Stimulated activated CD8-positive, alpha-beta memory T cell treated with anti-CD3 and anti-CD28 coated beads, Interleukin-15, amount 100 ng/mL, for 1 hour (primary cell): Measurements from ENCODE around the gene PAQR7.

ENCODE experiments used
- DNase-seq: peaks from one replicate; pipeline ENCODE4 v3.0.0-alpha.2; 2020; ENCODE audit warnings: low read depth

The PAQR7 gene

GRCh38 chr1:25873120-25873519 is 2.4 kb downstream of the PAQR7 start:
- DNase-seq, result no peak

GRCh38 chr1:25872713-25873112 is 2.8 kb downstream of the PAQR7 start:
- no peak for DNase-seq

GRCh38 chr1:25871704-25872494 is 3.6 kb downstream of the PAQR7 start:
- no peak for DNase-seq

- no peak for DNase-seq
Measured at GRCh38 chr1:25871086-25871703, 4.3 kb downstream of the PAQR7 start.

GRCh38 chr1:25870614-25871013 is 4.9 kb downstream of the PAQR7 start:
- no peak for DNase-seq

GRCh38 chr1:25869909-25870606 is 5.5 kb downstream of the PAQR7 start:
- DNase-seq, result no peak

- no peak for DNase-seq
Measured at GRCh38 chr1:25867210-25867991, 8.1 kb downstream of the PAQR7 start.

GRCh38 chr1:25866288-25866687 is 9.2 kb downstream of the PAQR7 start:
- no peak for DNase-seq

GRCh38 chr1:25864434-25864833 is 11.1 kb downstream of the PAQR7 start:
- no peak for DNase-seq

- DNase-seq, result no peak
Measured at GRCh38 chr1:25863486-25864262, 11.8 kb downstream of the PAQR7 start.

- DNase-seq, result no peak
Measured at GRCh38 chr1:25862785-25863485, 12.6 kb downstream of the PAQR7 start.

GRCh38 chr1:25861316-25862286 is 13.9 kb downstream of the PAQR7 start:
- no peak for DNase-seq

GRCh38 chr1:25858906-25859789 is 16.4 kb downstream of the PAQR7 start, which contains the start of gene AUNIP:
AUNIP (minus strand) TSS chr1:25859457; CDS start chr1:25859357, 100 bp downstream.
- DNase-seq, result peak; percentile 71

- no peak for DNase-seq
Measured at GRCh38 chr1:25858494-25858893, 17.0 kb downstream of the PAQR7 start.

- DNase-seq, result no peak
Measured at GRCh38 chr1:25856856-25857255, 18.7 kb downstream of the PAQR7 start.

- no peak for DNase-seq
Measured at GRCh38 chr1:25854554-25854953, 21.0 kb downstream of the PAQR7 start.

GRCh38 chr1:25848531-25848930 is 27.0 kb downstream of the PAQR7 start:
- DNase-seq, result no peak

- DNase-seq, result no peak
Measured at GRCh38 chr1:25847929-25848328, 27.6 kb downstream of the PAQR7 start.

GRCh38 chr1:25845664-25846063 is 29.8 kb downstream of the PAQR7 start:
- DNase-seq, result no peak
